SK-N-SH (cell line): Measurements from ENCODE around the gene IGFBPL1. TPM values are rescaled to one million over a fixed set of nuclear protein-coding genes. Genes with fewer than 3 reads are reported as not detected.

ENCODE experiments used
- CTCF ChIA-PET: fragments of 300-600, 350-600 bp; formaldehyde crosslinking; extraction: SDS; loops from one replicate; lab custom pipeline; 2021; lab: Yijun Ruan, JAX
- POLR2A ChIA-PET: fragments of 350-600 bp; sonication (Branson Sonifier 250); formaldehyde crosslinking; extraction: SDS; loops from one replicate; lab custom pipeline; 2020; ENCODE audit warnings: antibody characterized with exemption, inconsistent platforms; lab: Yijun Ruan, JAX
- DNase-seq: peaks from one replicate; pipeline ENCODE4 v3.0.0; 2012
- H2AFZ ChIP-seq: fragments of 200-600 bp; sonication (generic); 2 replicates; pipeline ENCODE4 v1.8.1; 2016; ENCODE audit warnings: antibody characterized with exemption, mild to moderate bottlenecking, low read depth
- H3F3A ChIP-seq: fragments of 200-600 bp; sonication (generic); replicated peaks from 2 replicates; pipeline ENCODE3; 2016; ENCODE audit warnings: antibody characterized with exemption, mild to moderate bottlenecking; ENCODE audit not compliant: insufficient read depth
- H3K27ac ChIP-seq, 2 experiments: fragments of 200-500 bp in 1 of 2; fragments of 200-600 bp in 1 of 2; sonication (Bioruptor generic) in 1 of 2; sonication (generic), shearing (Covaris generic) in 1 of 2; 2 replicates each; pipeline versions ENCODE4 v1.5.1 to v1.6.1; 2014 to 2016; ENCODE audit warnings: low read depth in 2 of 2, inconsistent platforms in 1 of 2, low read length in 1 of 2, mild to moderate bottlenecking in 1 of 2, mixed read lengths in 1 of 2
- H3K27me3 ChIP-seq: fragments of 200-600 bp; sonication (generic), shearing (Covaris generic); 2 replicates; pipeline ENCODE4 v1.6.1; 2016; ENCODE audit warnings: mixed run types; ENCODE audit not compliant: insufficient read depth
- H3K36me3 ChIP-seq, 2 experiments: fragments of 200-500 bp in 1 of 2; fragments of 200-600 bp in 1 of 2; sonication (Bioruptor generic) in 1 of 2; sonication (generic) in 1 of 2; replicated peaks in 1 of 2; 2 replicates each; pipeline versions ENCODE3 to v1.5.1; 2014 to 2016; ENCODE audit warnings: low read length in 1 of 2, mild to moderate bottlenecking in 1 of 2; ENCODE audit not compliant: insufficient read depth in 2 of 2, control insufficient read depth in 1 of 2
- H3K4me1 ChIP-seq, 2 experiments: fragments of 200-500 bp in 1 of 2; fragments of 200-600 bp in 1 of 2; sonication (Bioruptor generic) in 1 of 2; sonication (generic), shearing (Covaris generic) in 1 of 2; 2 replicates each; pipeline versions ENCODE4 v1.5.1 to v1.6.1; 2014 to 2016; ENCODE audit warnings: low read depth in 1 of 2, low read length in 1 of 2, mixed run types in 1 of 2; ENCODE audit not compliant: insufficient read depth in 2 of 2, control insufficient read depth in 1 of 2
- H3K4me2 ChIP-seq: fragments of 200-600 bp; sonication (generic), shearing (Covaris generic); 2 replicates; pipeline ENCODE4 v1.6.1; 2017; ENCODE audit warnings: mixed run types
- H3K4me3 ChIP-seq, 2 experiments: fragments of 200-500 bp in 1 of 2; fragments of 200-600 bp in 1 of 2; sonication (Bioruptor generic) in 1 of 2; sonication (generic), shearing (Covaris generic) in 1 of 2; 2 replicates each; pipeline versions ENCODE4 v1.5.1 to v1.8.1; 2014 to 2016; ENCODE audit warnings: low read depth in 2 of 2, inconsistent platforms in 1 of 2, low read length in 1 of 2, mild to moderate bottlenecking in 1 of 2, mixed read lengths in 1 of 2, moderate library complexity in 1 of 2
- H3K79me2 ChIP-seq: fragments of 200-600 bp; sonication (generic); 2 replicates; pipeline ENCODE4 v1.8.1; 2017; ENCODE audit warnings: mild to moderate bottlenecking; ENCODE audit not compliant: insufficient read depth
- H3K9ac ChIP-seq: fragments of 200-600 bp; sonication (generic); 2 replicates; pipeline ENCODE4 v1.6.1; 2017; ENCODE audit warnings: mixed run types
- H3K9me2 ChIP-seq: fragments of 200-600 bp; sonication (generic); 2 replicates; pipeline ENCODE4 v1.6.1; 2017; ENCODE audit warnings: mixed run types
- H3K9me3 ChIP-seq: fragments of 200-600 bp; sonication (generic); 2 replicates; pipeline ENCODE4 v1.6.1; 2017; ENCODE audit warnings: mixed run types, mild to moderate bottlenecking, moderate library complexity
- H4K20me1 ChIP-seq: fragments of 200-600 bp; sonication (generic); 2 replicates; pipeline ENCODE4 v1.6.1; 2017; ENCODE audit warnings: mild to moderate bottlenecking, mixed run types; ENCODE audit not compliant: insufficient read depth
- CTCF ChIP-seq: fragments of 200-600 bp; sonication (generic); IDR thresholded peaks from 2 replicates; pipeline ENCODE4 v1.6.1; 2017; ENCODE audit warnings: antibody characterized with exemption, mild to moderate bottlenecking, moderate library complexity
- JUND ChIP-seq: IDR thresholded peaks from 2 replicates; pipeline ENCODE4 v1.4.0; 2012
- MEF2A ChIP-seq: IDR thresholded peaks from 2 replicates; pipeline ENCODE4 v1.4.0; 2012; ENCODE audit warnings: low read depth, borderline replicate concordance
- POLR2AphosphoS5 ChIP-seq: IDR thresholded peaks from 2 replicates; pipeline ENCODE4 v1.6.1; 2012; ENCODE audit warnings: low read depth, low read length
- REST ChIP-seq: IDR thresholded peaks from 2 replicates; pipeline ENCODE4 v1.6.1; 2012; ENCODE audit warnings: mild to moderate bottlenecking, low read depth, low read length, moderate library complexity
- WGBS: methylation state at CpG from one replicate; pipeline ENCODE4 v1.1.6; 2017; ENCODE audit warnings: low lambda C conversion rate; 5-methylcytosine and 5-hydroxymethylcytosine counted together
- polyA plus RNA-seq, 3 experiments: library from polyadenylated mRNA; depleted of rRNA; stranded (reverse); fragments of >200 nt; gene quantifications; 2 replicates each; pipeline ENCODE4 v1.2.3, GENCODE V29; 2012

Gene IGFBPL1
- polyA plus RNA-seq, 1 of the 3 experiments (the other 2 are of a cell fraction), result 0.41 TPM

- WGBS, result 59% methylated on average over 6 of the region's 6 CpGs
- Histone ChIP-seq H3K9ac (no peak overlapping the region), H3K79me2 (no peaks in the 10 kb centered on the region), H3K4me3 (no peak overlapping the region), H3K4me2 (no peak overlapping the region), H3K36me3 (peaks cover 0 to 3% of the 10 kb centered on the region in 2 experiments), H4K20me1 (no peaks in the 10 kb centered on the region), H3K4me1 (peaks cover 0 to 19% of the 10 kb centered on the region in 2 experiments; a peak in 1 of 4 replicates), H3F3A (no peaks in the 10 kb centered on the region), H3K27ac (no peak overlapping the region), H3K27me3 (peaks cover 12% of the 10 kb centered on the region; the same call in 1 of the 2 replicates), H3K9me3 (no peaks in the 10 kb centered on the region), H3K9me2 (no peaks in the 10 kb centered on the region), H2AFZ (no peak overlapping the region)
- DNase-seq, result no peak
- TF ChIP-seq POLR2AphosphoS5, result no peak
- TF ChIP-seq MEF2A, result no peak
- no peak for TF ChIP-seq CTCF
- POLR2A ChIA-PET, result interaction anchor here (0.7 kb wide), 1 partner anchor 349 kb away, joined by 3 read pairs; no protein-coding TSS in a partner anchor
- CTCF ChIA-PET, result interaction anchor here (1.7 kb wide), 1 partner anchor 20 kb away, joined by 8 read pairs; no protein-coding TSS in a partner anchor
These were observed 11.5 kb downstream of the IGFBPL1 start for GRCh38 chr9:38412751-38413150.

GRCh38 chr9:38408719-38409118, 15.5 kb downstream of the IGFBPL1 start:
- Histone ChIP-seq H3K9me2 (no peaks in the 10 kb centered on the region), H4K20me1 (no peaks in the 10 kb centered on the region), H3K9me3 (no peaks in the 10 kb centered on the region), H2AFZ (no peak overlapping the region), H3K27me3 (peaks cover 10% of the 10 kb centered on the region; the same call in 1 of the 2 replicates), H3K79me2 (no peaks in the 10 kb centered on the region)
- ChIA-PET CTCF (interaction anchor here (1.3 to 1.5 kb wide), 3 partner anchors 8 to 495 kb away, joined by 3 to 6 read pairs (median 5); no protein-coding TSS in a partner anchor), POLR2A (no interaction called here)
- no peak for TF ChIP-seq CTCF
- TF ChIP-seq REST, result no peak
- TF ChIP-seq JUND, result no peak
- TF ChIP-seq, all 33 proteins: peak for 0
- Histone ChIP-seq H3K27ac (no peak overlapping the region), H3K4me3 (no peak overlapping the region), H3K9ac (no peak overlapping the region), H3K36me3 (peaks cover 0 to 3% of the 10 kb centered on the region in 2 experiments), H3K4me2 (no peak overlapping the region), H3K4me1 (peaks cover 0 to 5% of the 10 kb centered on the region in 2 experiments; a peak in 1 of 4 replicates), H3F3A (no peaks in the 10 kb centered on the region)
- no peak for DNase-seq
- 35% methylated on average over 4 of the region's 4 CpGs for WGBS
